HFFc6 (cell line): ENCODE measurements around the gene HCN2. TPM values are rescaled to one million over a fixed set of nuclear protein-coding genes. Genes with fewer than 3 reads are reported as not detected.
"Not testable (repeated sequence)": the region's sequence is repeated elsewhere in the genome, so short reads cannot be mapped to it uniquely, and the experiment has no call there.

Experiments used
- DNase-seq: peaks from one replicate; pipeline ENCODE4 v3.0.0-alpha.2; 2018
- H3K27ac Mint-ChIP-seq: 2 replicates; pipeline ENCODE4 v1.8.0; 2020; ENCODE audit warnings: mild to moderate bottlenecking, mixed read lengths
- H3K27me3 Mint-ChIP-seq: 2 replicates; pipeline ENCODE4 v1.8.0; 2021; ENCODE audit warnings: mild to moderate bottlenecking, moderate library complexity, mixed read lengths; ENCODE audit not compliant: insufficient read depth
- H3K36me3 Mint-ChIP-seq: 2 replicates; pipeline ENCODE4 v1.8.0; 2021; ENCODE audit warnings: low read depth, mixed read lengths
- H3K4me1 Mint-ChIP-seq: 2 replicates; pipeline ENCODE4 v1.8.0; 2020; ENCODE audit warnings: low read depth, mixed read lengths
- H3K4me3 Mint-ChIP-seq: 2 replicates; pipeline ENCODE4 v1.8.0; 2020; ENCODE audit warnings: mild to moderate bottlenecking, moderate library complexity, mixed read lengths
- H3K9me3 Mint-ChIP-seq: 2 replicates; pipeline ENCODE4 v1.8.0; 2020; ENCODE audit warnings: mild to moderate bottlenecking, mixed read lengths
- total RNA-seq, 6 experiments: library from RNA; stranded (reverse); fragmentation: NEBNext Ultra II Directional; extraction: Animal tissue kit (Norgen Biotek cat#: 25700); gene quantifications; 2 replicates in 1 of 6; 3 replicates in 5 of 6; pipeline ENCODE4 v1.2.3, GENCODE V29; 2021
- TF ChIP-seq, protein P1 (sequence below): fragments of 200-600 bp; sonication (generic); IDR thresholded peaks from 2 replicates; pipeline ENCODE4 v1.5.0; 2021; ENCODE audit warnings: antibody characterized with exemption, mild to moderate bottlenecking

The HCN2 gene
- total RNA-seq, 6 experiments from 2014 or later: 2.8 to 3.6 (median 3.1) TPM

DNA sequence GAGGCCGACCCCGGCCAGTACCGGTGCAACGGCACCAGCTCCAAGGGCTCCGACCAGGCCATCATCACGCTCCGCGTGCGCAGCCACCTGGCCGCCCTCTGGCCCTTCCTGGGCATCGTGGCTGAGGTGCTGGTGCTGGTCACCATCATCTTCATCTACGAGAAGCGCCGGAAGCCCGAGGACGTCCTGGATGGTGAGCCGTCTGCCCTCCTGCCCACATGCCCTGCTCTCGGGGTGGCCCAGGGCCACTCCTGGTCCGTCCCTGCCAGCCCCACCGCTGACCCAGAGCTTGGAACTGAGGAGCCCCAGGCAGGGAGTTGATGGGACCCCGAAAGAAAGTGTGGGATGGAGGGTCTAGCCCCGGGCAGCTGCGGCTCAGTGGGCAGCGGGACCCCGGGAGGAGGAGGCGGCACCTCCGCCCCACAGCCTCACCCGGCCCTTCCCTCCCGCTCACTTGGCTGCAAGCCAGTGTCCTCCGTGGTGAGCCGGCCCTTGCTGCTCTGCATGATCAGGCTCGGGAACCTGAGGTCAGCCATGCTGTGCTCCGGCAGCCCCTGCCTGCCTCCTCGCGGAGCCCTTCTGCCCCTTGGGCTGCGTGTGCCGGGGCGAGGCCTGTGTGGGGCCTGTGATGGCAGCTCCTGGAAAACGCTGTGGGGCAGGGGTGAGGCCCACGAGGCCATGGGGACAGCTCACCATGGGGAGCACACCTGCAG, 8.1 kb upstream of the HCN2 start:
- TF ChIP-seq, protein P1, sequence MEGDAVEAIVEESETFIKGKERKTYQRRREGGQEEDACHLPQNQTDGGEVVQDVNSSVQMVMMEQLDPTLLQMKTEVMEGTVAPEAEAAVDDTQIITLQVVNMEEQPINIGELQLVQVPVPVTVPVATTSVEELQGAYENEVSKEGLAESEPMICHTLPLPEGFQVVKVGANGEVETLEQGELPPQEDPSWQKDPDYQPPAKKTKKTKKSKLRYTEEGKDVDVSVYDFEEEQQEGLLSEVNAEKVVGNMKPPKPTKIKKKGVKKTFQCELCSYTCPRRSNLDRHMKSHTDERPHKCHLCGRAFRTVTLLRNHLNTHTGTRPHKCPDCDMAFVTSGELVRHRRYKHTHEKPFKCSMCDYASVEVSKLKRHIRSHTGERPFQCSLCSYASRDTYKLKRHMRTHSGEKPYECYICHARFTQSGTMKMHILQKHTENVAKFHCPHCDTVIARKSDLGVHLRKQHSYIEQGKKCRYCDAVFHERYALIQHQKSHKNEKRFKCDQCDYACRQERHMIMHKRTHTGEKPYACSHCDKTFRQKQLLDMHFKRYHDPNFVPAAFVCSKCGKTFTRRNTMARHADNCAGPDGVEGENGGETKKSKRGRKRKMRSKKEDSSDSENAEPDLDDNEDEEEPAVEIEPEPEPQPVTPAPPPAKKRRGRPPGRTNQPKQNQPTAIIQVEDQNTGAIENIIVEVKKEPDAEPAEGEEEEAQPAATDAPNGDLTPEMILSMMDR: no peak

DNA sequence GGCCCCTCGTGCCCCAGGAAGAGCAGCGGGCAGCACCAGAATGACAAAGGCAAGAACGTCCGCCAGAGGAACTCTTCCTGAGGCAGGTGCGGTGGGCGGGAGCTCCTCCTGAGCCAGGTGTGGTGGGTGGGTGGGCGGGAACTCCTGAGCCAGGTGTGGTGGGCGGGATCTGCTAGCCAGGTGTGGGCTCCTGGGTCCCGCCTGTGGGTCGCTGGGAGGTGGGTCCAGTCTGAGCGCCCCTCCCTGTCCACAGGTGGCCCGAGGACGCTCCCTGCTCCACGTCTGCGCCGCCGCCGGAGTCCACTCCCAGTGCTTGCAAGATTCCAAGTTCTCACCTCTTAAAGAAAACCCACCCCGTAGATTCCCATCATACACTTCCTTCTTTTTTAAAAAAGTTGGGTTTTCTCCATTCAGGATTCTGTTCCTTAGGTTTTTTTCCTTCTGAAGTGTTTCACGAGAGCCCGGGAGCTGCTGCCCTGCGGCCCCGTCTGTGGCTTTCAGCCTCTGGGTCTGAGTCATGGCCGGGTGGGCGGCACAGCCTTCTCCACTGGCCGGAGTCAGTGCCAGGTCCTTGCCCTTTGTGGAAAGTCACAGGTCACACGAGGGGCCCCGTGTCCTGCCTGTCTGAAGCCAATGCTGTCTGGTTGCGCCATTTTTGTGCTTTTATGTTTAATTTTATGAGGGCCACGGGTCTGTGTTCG, 7.0 kb upstream of the HCN2 start:
- Mint-ChIP-seq H3K4me3 (peak overlapping the region; percentile 39), H3K27ac (peak overlapping the region; percentile 69), H3K4me1 (peaks cover 20% of the 10 kb centered on the region), H3K27me3 (peaks cover 5% of the 10 kb centered on the region), H3K36me3 (0 out of 2 replicates have a peak, but pooled peaks cover 5% of the 10 kb centered on the region), H3K9me3 (no peaks in the 10 kb centered on the region)
- TF ChIP-seq, protein P1: no peak
- DNase-seq: peak; percentile 68

More for the DNA sequence above, 8.1 kb upstream of the HCN2 start:
- Mint-ChIP-seq H3K36me3 (0 out of 2 replicates have a peak, but pooled peaks cover 5% of the 10 kb centered on the region), H3K9me3 (no peaks in the 10 kb centered on the region), H3K4me3 (no peak overlapping the region), H3K4me1 (peaks cover 17% of the 10 kb centered on the region), H3K27me3 (peaks cover 5% of the 10 kb centered on the region), H3K27ac (no peak overlapping the region)
- DNase-seq: no peak

GRCh38 chr19:583198-583967, 6.3 kb upstream of the HCN2 start:
- peak overlapping the region; percentile 39 for H3K4me3 Mint-ChIP-seq
- no peaks in the 10 kb centered on the region for H3K9me3 Mint-ChIP-seq
- H3K27ac Mint-ChIP-seq: peak overlapping the region; percentile 69; the same call in 1 of the 2 replicates
- peaks cover 5% of the 10 kb centered on the region for H3K27me3 Mint-ChIP-seq
- DNase-seq: no peak
- H3K36me3 Mint-ChIP-seq: 0 out of 2 replicates have a peak, but pooled peaks cover 5% of the 10 kb centered on the region
- TF ChIP-seq, protein P1: no peak
- peaks cover 26% of the 10 kb centered on the region for H3K4me1 Mint-ChIP-seq

GRCh38 chr19:583968-584239, 5.8 kb upstream of the HCN2 start:
- Mint-ChIP-seq H3K27ac (no peak overlapping the region), H3K36me3 (0 out of 2 replicates have a peak, but pooled peaks cover 5% of the 10 kb centered on the region), H3K27me3 (peaks cover 5% of the 10 kb centered on the region), H3K4me1 (peaks cover 26% of the 10 kb centered on the region), H3K4me3 (peak overlapping the region; percentile 34; the same call in 1 of the 2 replicates), H3K9me3 (no peaks in the 10 kb centered on the region)
- DNase-seq: no peak
- TF ChIP-seq, protein P1: no peak

DNA sequence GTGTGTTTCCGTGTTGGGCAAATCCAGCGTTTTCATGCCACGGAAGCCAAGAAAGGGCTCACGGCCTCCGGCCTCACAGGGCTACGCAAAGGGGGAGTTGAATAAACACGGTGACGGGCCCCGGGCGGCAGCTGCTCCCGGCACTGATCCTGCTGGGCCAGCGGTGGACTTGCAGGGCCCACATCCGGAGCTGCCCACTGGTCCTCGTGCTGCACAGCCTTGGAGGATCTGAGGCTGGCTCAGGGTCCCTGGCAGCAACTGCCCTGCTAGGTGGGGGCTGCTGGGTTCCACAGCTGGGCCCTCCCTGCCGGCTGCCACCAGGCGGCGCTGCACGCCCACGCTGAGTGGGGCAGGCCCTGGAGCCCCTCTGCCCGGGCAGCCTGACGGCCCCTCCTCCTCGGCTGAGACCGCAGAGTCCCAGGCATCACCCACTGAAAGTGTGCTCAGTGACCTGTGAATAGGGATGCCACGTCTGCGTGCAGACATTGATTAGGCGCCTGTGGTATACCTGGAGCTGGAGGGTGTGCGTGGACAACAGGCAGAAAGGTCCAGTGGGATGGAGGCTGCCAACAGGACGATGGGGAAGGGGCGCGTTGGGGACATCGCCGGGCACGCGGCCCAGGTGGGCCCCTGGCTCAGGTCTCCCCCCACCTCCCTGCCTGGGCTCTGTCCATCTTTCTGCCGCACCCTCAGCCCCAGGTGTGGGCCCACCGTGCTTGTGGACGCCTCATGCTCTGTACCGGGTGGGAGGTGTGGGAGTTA, 5.3 kb upstream of the HCN2 start:
- H3K27ac Mint-ChIP-seq: no peak overlapping the region
- DNase-seq: no peak
- H3K4me1 Mint-ChIP-seq: peaks cover 26% of the 10 kb centered on the region
- peaks cover 9% of the 10 kb centered on the region for H3K27me3 Mint-ChIP-seq
- no peaks in the 10 kb centered on the region for H3K9me3 Mint-ChIP-seq
- no peak overlapping the region for H3K4me3 Mint-ChIP-seq
- TF ChIP-seq, protein P1: peak; percentile 97
- H3K36me3 Mint-ChIP-seq: 0 out of 2 replicates have a peak, but pooled peaks cover 5% of the 10 kb centered on the region

DNA sequence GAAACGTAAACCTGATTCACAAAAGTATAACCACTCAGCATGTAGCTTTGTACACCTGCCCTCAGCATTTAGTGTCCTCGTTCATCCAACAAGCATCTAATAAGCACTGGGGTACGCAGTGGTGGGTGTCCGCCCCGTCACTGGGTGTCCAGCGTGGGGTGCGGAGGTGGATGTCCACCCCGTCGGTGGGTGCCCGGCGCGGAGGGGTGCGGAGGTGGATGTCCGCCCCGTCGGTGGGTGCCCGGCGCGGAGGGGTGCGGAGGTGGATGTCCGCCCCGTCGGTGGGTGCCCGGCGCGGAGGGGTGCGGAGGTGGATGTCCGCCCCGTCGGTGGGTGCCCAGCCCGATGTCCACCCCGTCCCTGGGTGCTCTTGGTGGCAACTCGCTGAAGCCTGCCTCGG, 4.5 kb upstream of the HCN2 start:
- peaks cover 26% of the 10 kb centered on the region for H3K4me1 Mint-ChIP-seq
- not testable (repeated sequence) for H3K9me3 Mint-ChIP-seq, H3K27me3 Mint-ChIP-seq, DNase-seq, H3K36me3 Mint-ChIP-seq, H3K27ac Mint-ChIP-seq, H3K4me3 Mint-ChIP-seq
